HUES6 (cell line): ENCODE measurements around the gene CDO1.

Experiments used
- H3K27ac ChIP-seq: 2 replicates; pipeline ENCODE4 v1.7.0; 2013; ENCODE audit warnings: low read depth, mild to moderate bottlenecking, low read length, inconsistent platforms
- H3K27me3 ChIP-seq: 2 replicates; pipeline ENCODE4 v1.6.1; 2013; ENCODE audit warnings: low read length; ENCODE audit not compliant: control insufficient read depth, insufficient read depth
- H3K36me3 ChIP-seq: 2 replicates; pipeline ENCODE4 v1.6.1; 2013; ENCODE audit warnings: low read length; ENCODE audit not compliant: control insufficient read depth, insufficient read depth
- H3K4me1 ChIP-seq: 2 replicates; pipeline ENCODE4 v1.6.1; 2013; ENCODE audit warnings: low read length; ENCODE audit not compliant: control insufficient read depth, insufficient read depth
- H3K4me3 ChIP-seq: 2 replicates; pipeline ENCODE4 v1.5.1; 2013; ENCODE audit warnings: low read depth, low read length
- H3K9ac ChIP-seq: one replicate; pipeline ENCODE4 v1.6.1; 2013; ENCODE audit warnings: mild to moderate bottlenecking, low read length
- H3K9me3 ChIP-seq: 2 replicates; pipeline ENCODE4 v1.6.1; 2013; ENCODE audit warnings: low read depth, low read length; ENCODE audit not compliant: control insufficient read depth, insufficient read depth

The CDO1 gene

DNA sequence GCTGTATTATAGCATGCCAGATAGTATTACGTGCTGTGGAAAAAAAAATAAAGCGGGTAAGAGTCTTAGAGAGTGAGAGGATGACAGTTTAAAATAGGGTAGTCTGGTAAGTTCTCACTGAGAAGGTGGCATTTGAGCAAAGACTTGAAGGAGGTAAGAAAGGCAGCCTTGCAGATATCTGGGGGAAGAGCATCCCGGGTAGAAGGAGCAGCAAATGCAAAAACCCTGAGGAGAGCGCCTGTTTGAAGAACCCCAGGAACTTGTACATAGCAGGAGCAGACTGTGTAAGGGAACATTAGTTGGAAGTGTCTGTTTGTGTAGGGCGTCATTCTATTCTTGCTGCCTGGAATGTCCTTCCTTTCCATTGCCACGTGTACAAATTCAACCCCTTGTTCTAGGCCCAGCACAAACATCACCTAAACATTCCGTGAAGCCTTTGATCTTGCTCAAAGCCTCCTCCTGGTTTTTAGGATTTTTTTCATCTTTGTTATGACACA is 27.9 kb upstream of the CDO1 start:
- Histone ChIP-seq H3K4me3 (no peak overlapping the region), H3K9ac (no peak overlapping the region), H3K27ac (no peak overlapping the region), H3K27me3 (peaks cover 9% of the 10 kb centered on the region; the same call in 1 of the 2 replicates), H3K36me3 (no peaks in the 10 kb centered on the region), H3K4me1 (peaks cover 19% of the 10 kb centered on the region), H3K9me3 (no peaks in the 10 kb centered on the region)

DNA sequence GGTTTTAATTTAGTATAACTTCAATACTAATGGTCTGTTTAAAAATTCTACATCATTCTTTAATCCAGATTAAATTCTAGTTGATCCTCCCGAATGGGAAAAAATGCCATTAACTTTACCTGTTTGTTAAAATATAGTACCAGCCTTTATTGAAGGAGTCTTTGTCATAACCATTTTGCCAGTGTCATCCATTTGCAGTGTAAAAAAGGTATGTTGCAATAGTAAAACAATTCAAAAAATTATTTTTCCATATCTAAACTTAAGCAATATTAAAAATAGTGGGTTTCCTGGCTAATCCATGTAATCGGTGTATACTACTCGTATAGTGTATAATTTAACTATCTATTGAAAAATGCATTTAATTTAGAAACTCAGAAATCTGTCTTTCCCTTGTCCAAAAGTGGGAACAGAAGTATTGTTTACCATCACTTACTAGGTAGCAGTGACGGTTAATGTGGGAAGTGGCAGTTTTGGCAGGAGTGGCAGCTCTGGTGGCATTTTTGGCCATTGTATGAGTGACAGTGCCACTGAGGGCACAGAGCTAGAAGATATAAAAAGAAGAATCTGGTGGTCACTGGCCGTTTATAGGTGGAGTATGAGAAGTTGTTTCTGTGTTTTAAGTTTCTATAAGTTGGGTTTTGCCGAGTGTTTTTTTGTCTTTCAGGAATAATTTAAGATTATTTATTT is 27.1 kb upstream of the CDO1 start:
- Histone ChIP-seq H3K4me1 (peaks cover 19% of the 10 kb centered on the region), H3K9ac (no peak overlapping the region), H3K27me3 (peaks cover 9% of the 10 kb centered on the region; the same call in 1 of the 2 replicates), H3K36me3 (no peaks in the 10 kb centered on the region), H3K27ac (no peak overlapping the region), H3K4me3 (peak overlapping the region; percentile 80; the same call in 1 of the 2 replicates), H3K9me3 (no peaks in the 10 kb centered on the region)

DNA sequence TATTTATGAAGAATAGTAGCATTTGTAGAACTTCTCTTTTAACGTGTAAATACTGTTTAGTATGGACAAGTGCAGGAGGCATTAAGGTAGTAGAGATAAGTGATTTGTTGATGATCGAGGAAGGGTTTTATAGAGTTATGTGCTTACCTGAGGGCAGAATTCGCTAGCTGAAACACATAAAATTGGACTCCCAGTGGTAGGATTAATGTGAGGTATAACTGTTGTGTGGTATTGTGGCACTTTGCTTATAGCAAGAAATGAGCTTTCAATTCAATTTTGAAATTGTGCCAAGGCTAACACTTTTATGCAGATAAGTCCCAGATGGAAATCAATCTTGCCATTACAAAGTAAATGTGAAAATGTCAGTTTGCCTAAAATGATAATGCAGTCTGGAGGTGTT is 26.5 kb upstream of the CDO1 start:
- 0 out of 2 replicates have a peak, but pooled peaks cover 4% of the 10 kb centered on the region for H3K36me3 ChIP-seq
- H3K27me3 ChIP-seq, result peaks cover 9% of the 10 kb centered on the region; the same call in 1 of the 2 replicates
- peaks cover 19% of the 10 kb centered on the region for H3K4me1 ChIP-seq
- no peak overlapping the region for H3K27ac ChIP-seq
- H3K9ac ChIP-seq, result no peak overlapping the region
- no peaks in the 10 kb centered on the region for H3K9me3 ChIP-seq
- H3K4me3 ChIP-seq, result peak overlapping the region; percentile 80

DNA sequence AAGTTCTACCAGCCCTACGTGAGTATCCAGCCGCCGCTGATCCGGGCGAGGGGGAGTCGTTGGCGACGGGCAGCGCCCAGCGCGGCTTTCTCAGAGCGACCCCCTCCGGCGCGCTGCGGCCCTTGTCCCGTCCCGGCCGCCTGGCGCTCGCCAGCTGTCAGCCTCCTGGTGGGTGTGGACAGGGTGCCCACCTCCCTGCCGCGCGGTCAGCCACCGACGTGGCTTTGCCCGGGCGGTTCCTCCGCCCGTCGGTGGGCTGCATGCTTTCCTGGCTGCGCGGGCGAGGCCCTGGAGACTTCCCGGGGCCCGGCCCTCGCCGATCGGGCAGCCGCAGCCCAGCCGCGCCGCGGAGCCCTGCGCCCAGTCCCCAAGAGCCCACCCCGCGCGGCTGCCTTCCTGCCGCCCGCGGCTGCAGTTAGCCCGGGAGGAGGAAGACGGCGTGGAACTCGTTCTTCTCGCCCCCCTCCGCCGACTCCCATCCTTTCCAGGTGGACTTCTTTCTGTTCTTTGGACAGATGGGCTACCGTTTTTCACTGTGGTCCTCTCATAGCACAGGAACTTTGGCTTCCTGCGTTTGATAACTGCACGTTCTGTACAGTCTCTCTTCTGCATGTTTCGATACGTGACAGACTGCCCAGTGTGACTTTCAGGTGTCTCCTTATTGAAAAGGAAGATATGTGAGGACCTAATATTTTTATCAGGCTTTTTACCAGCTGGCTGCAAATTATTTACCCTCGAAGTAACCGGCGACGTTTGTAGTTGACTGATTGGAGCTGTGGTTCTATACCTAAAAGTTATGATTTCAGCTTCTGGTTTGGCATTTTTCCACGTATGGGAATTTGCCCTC is 25.9 kb upstream of the CDO1 start:
- Histone ChIP-seq H3K27ac (no peak overlapping the region), H3K36me3 (peaks cover 10% of the 10 kb centered on the region; the same call in 1 of the 2 replicates), H3K4me1 (peaks cover 19% of the 10 kb centered on the region), H3K9me3 (no peaks in the 10 kb centered on the region), H3K27me3 (peaks cover 9% of the 10 kb centered on the region; the same call in 1 of the 2 replicates), H3K4me3 (peak overlapping the region; percentile 80), H3K9ac (peak overlapping the region; percentile 83)

DNA sequence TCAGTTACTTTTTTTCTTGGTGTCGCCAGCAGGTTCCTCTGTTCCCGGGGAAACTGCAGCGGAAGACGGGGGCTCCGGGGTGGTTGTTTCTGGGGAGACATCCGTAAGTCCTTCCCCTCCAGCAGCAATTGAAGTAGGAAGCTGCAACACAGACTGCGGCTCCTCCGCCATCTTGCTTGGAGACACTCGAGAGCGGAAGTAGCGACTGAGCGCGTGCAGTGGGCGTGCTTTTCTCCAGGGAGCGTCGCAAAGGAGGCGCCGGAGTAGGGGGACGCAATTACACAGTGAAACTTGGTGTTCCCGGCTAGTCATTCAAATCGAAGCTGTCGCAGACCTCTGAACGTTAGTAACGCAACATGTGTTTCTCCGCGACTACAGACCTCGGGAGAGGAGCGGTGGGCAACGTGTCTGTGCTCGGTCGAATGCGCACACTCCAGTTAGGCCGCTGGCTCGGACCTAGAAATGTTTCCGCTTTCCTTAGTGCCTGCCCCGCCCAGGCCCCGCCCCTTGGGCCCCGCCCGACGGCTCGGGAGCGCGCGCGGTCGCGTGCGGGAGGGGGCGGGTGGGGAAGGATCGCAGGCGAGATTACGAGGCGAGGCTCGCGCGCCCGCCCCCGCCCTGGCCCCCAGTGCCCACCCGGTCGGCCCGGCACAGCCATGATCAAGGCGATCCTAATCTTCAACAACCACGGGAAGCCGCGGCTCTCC is 25.1 kb upstream of the CDO1 start, which contains the start of the genes AP3S1 and ATG12:
TSS of gene AP3S1 (plus strand) at position 554 of the 707 bp plus-strand sequence. CDS start at position 657, 103 bp downstream.
TSS of gene ATG12 (minus strand) at position 184 of the 707 bp plus-strand sequence. CDS start at position 171, 13 bp downstream.
- peak within 1 kb of the TSS; percentile 45; the same call in 1 of the 2 replicates for H3K27ac ChIP-seq
- H3K4me1 ChIP-seq, result peaks cover 19% of the 10 kb centered on the region
- H3K4me3 ChIP-seq, result peak within 1 kb of the TSS; percentile 80
- no peaks in the 10 kb centered on the region for H3K9me3 ChIP-seq
- H3K27me3 ChIP-seq, result peaks cover 9% of the 10 kb centered on the region; the same call in 1 of the 2 replicates
- peaks cover 18% of the 10 kb centered on the region for H3K36me3 ChIP-seq
- peak within 1 kb of the TSS; percentile 85 for H3K9ac ChIP-seq

DNA sequence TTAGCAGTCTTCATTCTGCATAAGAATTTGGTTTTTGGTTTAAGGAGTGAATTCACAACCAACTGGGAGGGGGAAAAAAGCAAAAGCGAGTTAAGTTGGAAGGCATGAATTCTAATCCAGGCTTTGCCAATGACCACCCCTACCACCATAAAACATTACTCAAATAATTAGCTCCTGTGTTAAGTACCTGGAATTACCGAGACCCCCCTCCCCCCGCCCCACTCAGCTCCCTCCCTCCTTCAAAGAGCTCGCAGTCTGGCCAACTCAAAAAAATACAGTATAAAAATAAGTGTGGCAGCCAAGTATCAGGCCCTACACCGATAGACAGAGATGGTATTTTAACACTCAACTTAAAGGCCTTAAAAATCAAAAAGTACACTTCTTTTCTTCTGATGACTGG is 24.4 kb upstream of the CDO1 start:
- H3K27me3 ChIP-seq, result peaks cover 9% of the 10 kb centered on the region; the same call in 1 of the 2 replicates
- peak overlapping the region; percentile 85 for H3K9ac ChIP-seq
- H3K9me3 ChIP-seq, result no peaks in the 10 kb centered on the region
- H3K4me1 ChIP-seq, result peaks cover 19% of the 10 kb centered on the region
- peak overlapping the region; percentile 45; the same call in 1 of the 2 replicates for H3K27ac ChIP-seq
- peak overlapping the region; percentile 80 for H3K4me3 ChIP-seq
- H3K36me3 ChIP-seq, result peaks cover 24% of the 10 kb centered on the region

DNA sequence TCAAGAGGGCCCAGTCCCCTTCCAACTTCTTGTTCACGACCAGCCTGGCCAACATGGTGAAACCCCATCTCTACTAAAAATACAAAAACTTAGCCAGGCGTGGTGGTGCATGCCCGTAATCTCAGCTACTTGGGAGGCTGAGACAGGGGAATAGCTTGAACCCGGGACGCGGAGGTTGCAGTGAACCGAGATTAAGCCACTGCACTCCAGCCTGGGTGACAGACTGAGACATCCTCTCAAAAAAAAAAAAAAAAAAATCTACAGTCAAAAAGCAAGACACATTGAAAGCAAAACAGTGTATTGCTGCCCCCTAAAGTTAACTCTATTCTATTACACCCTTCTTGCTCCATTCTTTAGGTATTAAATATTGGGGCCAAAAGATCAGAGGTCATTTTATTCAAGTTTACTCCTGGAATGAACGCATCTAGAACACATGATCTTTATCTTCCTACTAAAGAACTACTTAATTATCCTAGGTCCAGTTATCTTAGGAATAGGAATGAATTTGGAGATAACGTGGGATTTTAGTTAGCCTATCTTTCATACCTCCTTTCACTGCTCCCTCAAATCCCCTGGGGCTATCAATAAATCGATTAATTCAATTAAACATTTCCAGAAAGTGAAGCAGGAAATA is 22.5 kb upstream of the CDO1 start:
- H3K9ac ChIP-seq, result no peak overlapping the region
- peaks cover 13% of the 10 kb centered on the region for H3K4me1 ChIP-seq
- peak overlapping the region; percentile 80 for H3K4me3 ChIP-seq
- H3K27ac ChIP-seq, result no peak overlapping the region
- H3K36me3 ChIP-seq, result peaks cover 43% of the 10 kb centered on the region
- H3K27me3 ChIP-seq, result peaks cover 9% of the 10 kb centered on the region; the same call in 1 of the 2 replicates
- no peaks in the 10 kb centered on the region for H3K9me3 ChIP-seq

DNA sequence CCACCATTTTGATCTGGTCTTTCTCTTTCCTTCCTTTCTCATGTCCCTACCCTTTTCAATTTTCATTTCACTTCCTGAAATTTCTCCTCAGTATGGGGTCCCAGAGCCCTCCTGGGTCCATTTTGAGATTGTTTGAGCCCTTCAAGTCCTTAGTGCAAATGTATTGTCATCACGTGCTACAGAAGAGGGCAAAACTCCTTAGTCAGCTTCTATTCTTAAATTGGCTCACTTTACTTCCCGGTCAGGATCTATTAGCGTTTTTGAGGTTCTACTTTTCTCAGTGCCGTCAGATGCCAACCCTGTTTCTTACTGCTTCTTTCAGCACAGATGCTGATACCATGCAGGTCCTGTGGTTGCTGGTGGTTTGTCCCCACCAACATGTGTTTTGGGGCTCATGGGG is 19.0 kb upstream of the CDO1 start:
- Histone ChIP-seq H3K27ac (no peak overlapping the region), H3K4me3 (no peak overlapping the region), H3K9me3 (no peaks in the 10 kb centered on the region), H3K4me1 (peaks cover 8% of the 10 kb centered on the region; the same call in 1 of the 2 replicates), H3K36me3 (peaks cover 69% of the 10 kb centered on the region), H3K9ac (no peak overlapping the region), H3K27me3 (no peaks in the 10 kb centered on the region)

DNA sequence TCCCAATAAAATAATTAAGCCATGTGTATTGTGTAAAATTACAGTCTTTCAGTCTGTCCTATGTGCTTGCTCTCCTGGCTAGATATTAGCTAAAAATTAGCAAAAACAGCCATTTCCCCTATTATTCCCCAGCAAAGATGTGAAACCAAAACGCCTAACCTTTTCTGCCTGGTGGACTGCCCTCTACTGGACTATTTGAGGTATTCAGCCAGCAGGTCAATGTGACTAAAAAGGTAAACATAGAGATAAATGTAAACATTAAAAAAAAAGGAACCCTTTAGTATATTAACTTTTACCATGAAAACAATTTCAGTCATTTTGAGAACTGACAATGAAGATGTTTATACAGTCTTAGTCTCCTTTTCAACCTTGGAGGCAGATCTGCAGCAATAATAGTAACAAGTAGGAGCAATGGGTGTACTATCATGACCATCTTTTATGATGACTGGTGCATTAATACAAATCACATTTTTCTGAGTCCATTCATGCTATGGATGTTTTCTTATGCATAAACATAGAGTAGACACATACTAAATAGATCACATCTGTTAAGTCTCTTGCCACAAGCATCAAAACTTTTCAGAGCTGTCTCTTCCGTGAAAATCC is 14.8 kb upstream of the CDO1 start:
- H3K4me3 ChIP-seq, result no peak overlapping the region
- H3K4me1 ChIP-seq, result no peaks in the 10 kb centered on the region; the same call in 1 of the 2 replicates
- no peak overlapping the region for H3K9ac ChIP-seq
- no peaks in the 10 kb centered on the region for H3K9me3 ChIP-seq
- no peaks in the 10 kb centered on the region for H3K27me3 ChIP-seq
- H3K36me3 ChIP-seq, result peaks cover 73% of the 10 kb centered on the region
- H3K27ac ChIP-seq, result no peak overlapping the region

DNA sequence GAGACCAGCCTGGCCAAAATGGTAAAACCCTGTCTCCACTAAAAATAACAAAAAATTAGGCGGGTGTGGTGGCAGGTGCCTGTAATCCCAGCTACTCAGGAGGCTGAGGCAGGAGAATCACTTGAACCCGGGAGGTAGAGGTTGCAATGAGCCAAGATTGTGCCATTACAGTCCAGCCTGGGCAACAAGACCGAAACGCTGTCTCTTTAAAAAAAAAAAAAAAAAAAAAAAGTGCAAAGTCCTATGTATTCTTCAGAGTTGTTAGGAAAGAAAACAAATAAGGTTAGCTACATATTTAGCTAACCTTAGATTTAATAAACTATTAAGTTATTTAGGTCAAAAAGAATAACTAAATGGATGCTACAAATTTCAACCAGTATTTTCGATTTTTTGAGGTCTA is 13.5 kb upstream of the CDO1 start:
- Histone ChIP-seq H3K4me1 (no peaks in the 10 kb centered on the region; the same call in 1 of the 2 replicates), H3K27ac (no peak overlapping the region), H3K9ac (no peak overlapping the region), H3K27me3 (no peaks in the 10 kb centered on the region), H3K4me3 (no peak overlapping the region), H3K36me3 (peaks cover 59% of the 10 kb centered on the region), H3K9me3 (0 out of 2 replicates have a peak, but pooled peaks cover 5% of the 10 kb centered on the region)
